Central memory CD8-positive, alpha-beta T cell (primary cell): Measurements from ENCODE around the gene HGS.

Experiments
- ATAC-seq: fragments of 150-1000 bp; cut with Tn5 transposase; replicated peaks from 2 replicates; pipeline ENCODE4 v1.10.0; 2022; ENCODE audit warnings: mild to moderate bottlenecking, moderate FRiP score, moderate number of reproducible peaks; ENCODE audit not compliant: poor library complexity, severe bottlenecking; ENCODE audit errors: extremely low read depth
- DNase-seq, 2 donors: peaks; one replicate each; pipeline ENCODE4 v3.0.0; 2021; ENCODE audit warnings: low spot score in 2 of 2
- H3K27ac Mint-ChIP-seq: one replicate; pipeline ENCODE4 v1.8.0; 2022; ENCODE audit warnings: low read depth, mild to moderate bottlenecking, moderate library complexity, mixed read lengths
- H3K27me3 Mint-ChIP-seq: one replicate; pipeline ENCODE4 v1.8.0; 2022; ENCODE audit warnings: mixed read lengths
- H3K36me3 Mint-ChIP-seq: one replicate; pipeline ENCODE4 v1.8.0; 2022; ENCODE audit warnings: mild to moderate bottlenecking, moderate library complexity, mixed read lengths; ENCODE audit not compliant: insufficient read depth
- H3K4me1 Mint-ChIP-seq: one replicate; pipeline ENCODE4 v1.8.0; 2022; ENCODE audit warnings: mixed read lengths
- H3K4me3 Mint-ChIP-seq: one replicate; pipeline ENCODE4 v1.8.0; 2022; ENCODE audit warnings: mild to moderate bottlenecking, moderate library complexity, mixed read lengths
- H3K9me3 Mint-ChIP-seq: one replicate; pipeline ENCODE4 v1.8.0; 2022; ENCODE audit warnings: mixed read lengths

The HGS gene

GRCh38 chr17:81706232-81706611 is 22.4 kb downstream of the HGS start:
- ATAC-seq: no peak

GRCh38 chr17:81706757-81707624 is 23.2 kb downstream of the HGS start:
- ATAC-seq (no peak), DNase-seq (no peak)
- no peak overlapping the region for H3K27ac Mint-ChIP-seq
- H3K4me3 Mint-ChIP-seq: no peak overlapping the region
- no peaks in the 10 kb centered on the region for H3K27me3 Mint-ChIP-seq
- H3K9me3 Mint-ChIP-seq: no peaks in the 10 kb centered on the region
- peaks cover 39% of the 10 kb centered on the region for H3K36me3 Mint-ChIP-seq
- H3K4me1 Mint-ChIP-seq: peaks cover 21% of the 10 kb centered on the region

More at GRCh38 chr17:81706232-81706611, 22.4 kb downstream of the HGS start:
- Mint-ChIP-seq H3K4me3 (no peak overlapping the region), H3K36me3 (peaks cover 40% of the 10 kb centered on the region), H3K9me3 (no peaks in the 10 kb centered on the region), H3K4me1 (peaks cover 27% of the 10 kb centered on the region), H3K27ac (no peak overlapping the region), H3K27me3 (no peaks in the 10 kb centered on the region)
- no peak for DNase-seq

GRCh38 chr17:81707725-81708646 is 24.2 kb downstream of the HGS start:
- H3K27ac Mint-ChIP-seq: no peak overlapping the region
- no peaks in the 10 kb centered on the region for H3K27me3 Mint-ChIP-seq
- H3K4me3 Mint-ChIP-seq: no peak overlapping the region
- H3K9me3 Mint-ChIP-seq: no peaks in the 10 kb centered on the region
- H3K36me3 Mint-ChIP-seq: peaks cover 34% of the 10 kb centered on the region
- DNase-seq (no peak), ATAC-seq (no peak)
- peaks cover 17% of the 10 kb centered on the region for H3K4me1 Mint-ChIP-seq

GRCh38 chr17:81708739-81709185 is 25.0 kb downstream of the HGS start:
- no peak for ATAC-seq
- Mint-ChIP-seq H3K4me1 (peaks cover 17% of the 10 kb centered on the region), H3K4me3 (no peak overlapping the region), H3K27me3 (no peaks in the 10 kb centered on the region), H3K9me3 (no peaks in the 10 kb centered on the region), H3K36me3 (peaks cover 31% of the 10 kb centered on the region), H3K27ac (no peak overlapping the region)
- no peak for DNase-seq

GRCh38 chr17:81710514-81711308 is 26.9 kb downstream of the HGS start:
- no peaks in the 10 kb centered on the region for H3K27me3 Mint-ChIP-seq
- peaks cover 19% of the 10 kb centered on the region for H3K36me3 Mint-ChIP-seq
- no peaks in the 10 kb centered on the region for H3K9me3 Mint-ChIP-seq
- peaks cover 14% of the 10 kb centered on the region for H3K4me1 Mint-ChIP-seq
- no peak overlapping the region for H3K4me3 Mint-ChIP-seq
- no peak for ATAC-seq
- no peak for DNase-seq
- no peak overlapping the region for H3K27ac Mint-ChIP-seq

GRCh38 chr17:81711814-81712467 is 28.1 kb downstream of the HGS start, which contains the start of gene SLC25A10:
SLC25A10 (plus strand) TSS chr17:81712284; CDS start chr17:81712427, 143 bp downstream.
- H3K4me3 Mint-ChIP-seq: peak within 1 kb of the TSS; percentile 79
- no peaks in the 10 kb centered on the region for H3K9me3 Mint-ChIP-seq
- peaks cover 11% of the 10 kb centered on the region for H3K36me3 Mint-ChIP-seq
- ATAC-seq (peak; percentile 81), DNase-seq (peak; percentile 50 to 52)
- no peaks in the 10 kb centered on the region for H3K27me3 Mint-ChIP-seq
- peaks cover 5% of the 10 kb centered on the region for H3K4me1 Mint-ChIP-seq
- peak within 1 kb of the TSS; percentile 49 for H3K27ac Mint-ChIP-seq

- H3K27me3 Mint-ChIP-seq: no peaks in the 10 kb centered on the region
- peaks cover 8% of the 10 kb centered on the region for H3K36me3 Mint-ChIP-seq
- no peaks in the 10 kb centered on the region for H3K9me3 Mint-ChIP-seq
- H3K27ac Mint-ChIP-seq: no peak overlapping the region
- H3K4me3 Mint-ChIP-seq: peak overlapping the region; percentile 79
- peaks cover 5% of the 10 kb centered on the region for H3K4me1 Mint-ChIP-seq
- no peak for DNase-seq
- peak; percentile 33 for ATAC-seq
Observed at GRCh38 chr17:81712468-81713003, 28.7 kb downstream of the HGS start.

GRCh38 chr17:81713004-81713555 is 29.3 kb downstream of the HGS start:
- peak overlapping the region; percentile 79 for H3K4me3 Mint-ChIP-seq
- H3K4me1 Mint-ChIP-seq: peaks cover 5% of the 10 kb centered on the region
- no peak overlapping the region for H3K27ac Mint-ChIP-seq
- no peak for ATAC-seq
- H3K36me3 Mint-ChIP-seq: peaks cover 5% of the 10 kb centered on the region
- no peak for DNase-seq
- no peaks in the 10 kb centered on the region for H3K9me3 Mint-ChIP-seq
- no peaks in the 10 kb centered on the region for H3K27me3 Mint-ChIP-seq

- Mint-ChIP-seq H3K9me3 (no peaks in the 10 kb centered on the region), H3K36me3 (peaks cover 5% of the 10 kb centered on the region), H3K4me1 (peaks cover 5% of the 10 kb centered on the region), H3K4me3 (peak overlapping the region; percentile 79), H3K27me3 (no peaks in the 10 kb centered on the region), H3K27ac (no peak overlapping the region)
- ATAC-seq: no peak
- no peak for DNase-seq
Observed at GRCh38 chr17:81713556-81714411, 30.0 kb downstream of the HGS start.

GRCh38 chr17:81714412-81715106 is 30.7 kb downstream of the HGS start:
- DNase-seq (no peak), ATAC-seq (no peak)
- Mint-ChIP-seq H3K27ac (no peak overlapping the region), H3K9me3 (no peaks in the 10 kb centered on the region), H3K36me3 (peaks cover 5% of the 10 kb centered on the region), H3K4me3 (no peak overlapping the region), H3K27me3 (no peaks in the 10 kb centered on the region), H3K4me1 (peaks cover 5% of the 10 kb centered on the region)
